K562 (cell line): ENCODE data around the gene SMOC2.

Experiments
- CC2D1A ChIP-seq: fragments of 450-650 bp; IDR thresholded peaks from 2 replicates; pipeline ENCODE4 v1.6.1; 2017; ENCODE audit warnings: mild to moderate bottlenecking
- FOXA3 ChIP-seq, 2 experiments: fragments of 450-650 bp in 1 of 2; sonication (generic) in 1 of 2; formaldehyde crosslinking; IDR thresholded peaks in 1 of 2; conservative IDR thresholded peaks in 1 of 2; 2 replicates each; pipeline versions ENCODE4 v1.4.0 to v1.8.0; 2020 to 2022; ENCODE audit warnings: mild to moderate bottlenecking in 2 of 2, missing genetic modification reagents in 1 of 2
- FOXP4 ChIP-seq: sonication (generic); formaldehyde crosslinking; IDR thresholded peaks from 2 replicates; pipeline ENCODE4 v1.8.0; 2022; ENCODE audit warnings: mild to moderate bottlenecking, missing genetic modification reagents, borderline replicate concordance
- KAT7 ChIP-seq: sonication (generic); formaldehyde crosslinking; IDR thresholded peaks from 2 replicates; pipeline ENCODE4 v1.8.0; 2022; ENCODE audit warnings: missing genetic modification reagents, mild to moderate bottlenecking, borderline replicate concordance
- KDM1A ChIP-seq, 2 experiments: fragments of 450-650 bp; IDR thresholded peaks; 2 replicates each; pipeline ENCODE4 v1.6.1; 2016; ENCODE audit warnings: mild to moderate bottlenecking in 2 of 2
- MAX ChIP-seq: sonication (generic); formaldehyde crosslinking; IDR thresholded peaks from 2 replicates; pipeline ENCODE4 v1.9.0; 2022; ENCODE audit warnings: mild to moderate bottlenecking, missing genetic modification reagents
- MEIS2 ChIP-seq: fragments of 450-650 bp; IDR thresholded peaks from 2 replicates; pipeline ENCODE4 v1.6.1; 2014; ENCODE audit warnings: mild to moderate bottlenecking; ENCODE audit not compliant: partially characterized antibody
- SP2 ChIP-seq: IDR thresholded peaks from 2 replicates; pipeline ENCODE4 v1.6.1; 2011; ENCODE audit warnings: mild to moderate bottlenecking, low read depth, low read length, moderate library complexity; ENCODE audit not compliant: poor library complexity, severe bottlenecking; ENCODE audit errors: extremely low read depth
- TCF3 ChIP-seq: sonication (generic); formaldehyde crosslinking; IDR thresholded peaks from 2 replicates; pipeline ENCODE4 v1.4.0; 2020; ENCODE audit warnings: mild to moderate bottlenecking, missing genetic modification reagents
- YY1 ChIP-seq, 3 experiments: IDR thresholded peaks; 2 replicates each; pipeline ENCODE4 v1.6.1; 2011; ENCODE audit warnings: low read length in 2 of 3, mild to moderate bottlenecking in 2 of 3, moderate library complexity in 2 of 3, borderline replicate concordance in 1 of 3, control low read depth in 1 of 3, low read depth in 1 of 3; ENCODE audit not compliant: insufficient read depth in 3 of 3, insufficient replicate concordance in 2 of 3, control insufficient read depth in 1 of 3, insufficient read length in 1 of 3; ENCODE audit errors: extremely low read depth in 1 of 3
- ZBTB8A ChIP-seq: fragments of 450-650 bp; IDR thresholded peaks from 2 replicates; pipeline ENCODE4 v1.6.1; 2018; ENCODE audit warnings: mild to moderate bottlenecking, moderate library complexity; ENCODE audit not compliant: partially characterized antibody
- TF ChIP-seq, protein P1 (sequence below), 3 experiments: IDR thresholded peaks in 2 of 3; conservative IDR thresholded peaks in 1 of 3; 2 replicates each; pipeline ENCODE4 v1.5.1; 2011 to 2012; ENCODE audit warnings: low read length in 3 of 3, mild to moderate bottlenecking in 3 of 3, control low read depth in 2 of 3, improper control_type of control experiment in 1 of 3, inconsistent platforms in 1 of 3, low read depth in 1 of 3, mixed read lengths in 1 of 3, moderate library complexity in 1 of 3; ENCODE audit not compliant: insufficient read depth in 2 of 3

DNA sequence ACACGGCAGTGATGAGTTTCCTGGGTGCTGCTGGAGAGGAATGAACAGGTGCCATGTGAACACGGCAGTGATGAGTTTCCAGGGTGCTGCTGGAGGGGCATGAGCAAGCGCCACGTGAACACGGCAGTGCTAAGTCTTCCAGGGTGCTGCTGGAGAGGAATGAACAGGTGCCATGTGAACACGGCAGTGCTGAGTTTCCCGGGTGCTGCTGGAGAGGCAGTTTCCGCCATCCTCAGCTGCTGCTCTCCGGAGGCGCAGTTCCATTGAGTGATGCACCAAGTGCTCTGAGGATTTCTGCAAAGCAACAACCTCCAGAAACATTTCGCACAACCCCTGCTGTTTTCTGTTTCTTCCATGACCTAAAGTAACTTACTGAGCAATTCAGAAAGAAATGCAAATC, 155.4 kb downstream of the SMOC2 start:
- no peak for TF ChIP-seq FOXA3 (CRISPR knock-in tag; conservative IDR thresholded peaks at IDR 0.05 in 1 of 2, IDR thresholded peaks at IDR 0.05 in 1 of 2)
- TF ChIP-seq TCF3 = no peak
- no peak for TF ChIP-seq FOXP4 (CRISPR knock-in tag)
- TF ChIP-seq MEIS2 = no peak
- no peak for TF ChIP-seq SP2
- TF ChIP-seq, protein P1, sequence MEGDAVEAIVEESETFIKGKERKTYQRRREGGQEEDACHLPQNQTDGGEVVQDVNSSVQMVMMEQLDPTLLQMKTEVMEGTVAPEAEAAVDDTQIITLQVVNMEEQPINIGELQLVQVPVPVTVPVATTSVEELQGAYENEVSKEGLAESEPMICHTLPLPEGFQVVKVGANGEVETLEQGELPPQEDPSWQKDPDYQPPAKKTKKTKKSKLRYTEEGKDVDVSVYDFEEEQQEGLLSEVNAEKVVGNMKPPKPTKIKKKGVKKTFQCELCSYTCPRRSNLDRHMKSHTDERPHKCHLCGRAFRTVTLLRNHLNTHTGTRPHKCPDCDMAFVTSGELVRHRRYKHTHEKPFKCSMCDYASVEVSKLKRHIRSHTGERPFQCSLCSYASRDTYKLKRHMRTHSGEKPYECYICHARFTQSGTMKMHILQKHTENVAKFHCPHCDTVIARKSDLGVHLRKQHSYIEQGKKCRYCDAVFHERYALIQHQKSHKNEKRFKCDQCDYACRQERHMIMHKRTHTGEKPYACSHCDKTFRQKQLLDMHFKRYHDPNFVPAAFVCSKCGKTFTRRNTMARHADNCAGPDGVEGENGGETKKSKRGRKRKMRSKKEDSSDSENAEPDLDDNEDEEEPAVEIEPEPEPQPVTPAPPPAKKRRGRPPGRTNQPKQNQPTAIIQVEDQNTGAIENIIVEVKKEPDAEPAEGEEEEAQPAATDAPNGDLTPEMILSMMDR (IDR thresholded peaks at IDR 0.05 in 2 of 3, conservative IDR thresholded peaks at IDR 0.05 in 1 of 3; ENCODE audit: insufficient read depth in 2 of 3, low read depth in 1 of 3, low read length in 3 of 3) = no peak
- TF ChIP-seq ZBTB8A = no peak
- TF ChIP-seq KDM1A (IDR thresholded peaks at IDR 0.05) = no peak
- TF ChIP-seq KAT7 (CRISPR knock-in tag) = no peak
- TF ChIP-seq YY1 (IDR thresholded peaks at IDR 0.05; ENCODE audit: borderline replicate concordance in 1 of 3, control insufficient read depth in 1 of 3, extremely low read depth in 1 of 3, insufficient read depth in 3 of 3, insufficient read length in 1 of 3, insufficient replicate concordance in 2 of 3, low read depth in 1 of 3, low read length in 2 of 3) = no peak
- no peak for TF ChIP-seq MAX (CRISPR knock-in tag)
- TF ChIP-seq CC2D1A = no peak
